Mucosa of descending colon (tissue), 3 donors: Measurements from ENCODE around the gene IL4R. TPM values are rescaled to one million over a fixed set of nuclear protein-coding genes. Genes with fewer than 3 reads are reported as not detected.
"Not testable (repeated sequence)": the region's sequence is repeated elsewhere in the genome, so short reads cannot be mapped to it uniquely, and the experiment has no call there.

Experiments
- ATAC-seq: fragments of 200-7000 bp; cut with Tn5 transposase; one replicate; pipeline ENCODE4 v1.9.1; 2020; ENCODE audit warnings: mild to moderate bottlenecking, moderate library complexity
- DNase-seq, 3 donors: peaks; one replicate each; pipeline ENCODE4 v3.0.0-alpha.2; 2020
- H3K36me3 ChIP-seq: fragments of 200-600 bp; one replicate; pipeline ENCODE4 v1.8.0; 2021; ENCODE audit warnings: low read depth, mild to moderate bottlenecking
- H3K4me1 ChIP-seq: fragments of 200-600 bp; one replicate; pipeline ENCODE4 v1.8.0; 2021; ENCODE audit warnings: low read depth, mild to moderate bottlenecking
- H3K4me3 ChIP-seq: fragments of 200-600 bp; one replicate; pipeline ENCODE4 v1.8.0; 2021; ENCODE audit warnings: mild to moderate bottlenecking
- H3K9me3 ChIP-seq: fragments of 200-600 bp; one replicate; pipeline ENCODE4 v1.8.0; 2021; ENCODE audit warnings: mild to moderate bottlenecking
- CTCF ChIP-seq: fragments of 200-600 bp; IDR thresholded peaks from one replicate; pipeline ENCODE4 v1.8.0; 2022; ENCODE audit warnings: antibody characterized with exemption, mild to moderate bottlenecking
- intact Hi-C, 2 donors: fragments of 100-400 bp; cut with DNase I in 1 of 2; cut with micrococcal nuclease in 1 of 2; formaldehyde crosslinking; loops; one replicate each; pipeline versions ENCODE4 v1.11.0 to v1.11.1; 2022; cut with DNase I, micrococcal nuclease
- total RNA-seq, 3 donors: library from RNA; stranded (reverse); fragmentation: NEBNext Ultra II Directional in 2 of 3; extraction: Animal tissue kit (Norgen Biotek cat#: 25700) in 2 of 3; gene quantifications; one replicate each; pipeline versions ENCODE4 v1.2.1 to v1.2.4, GENCODE V29; 2021 to 2023
- donor health status: DM: no; HTN: no; CAD: no; lungs with moderate emphysema.
- donor health status: DM: no; HTN: no; CAD: no.
- donor health status: DM: no; HTN: yes; CAD: no.

Gene IL4R
- total RNA-seq, 3 donors from 2014 or later = 131 to 207 (median 164) TPM

- DNase-seq (no peak), ATAC-seq (no peak)
- no peak for TF ChIP-seq CTCF
- no peaks in the 10 kb centered on the region for H3K4me1 ChIP-seq
- intact Hi-C loops = no loop called here
- no peak overlapping the region for H3K4me3 ChIP-seq
- no peaks in the 10 kb centered on the region for H3K9me3 ChIP-seq
- no peaks in the 10 kb centered on the region for H3K36me3 ChIP-seq
These were observed 80.7 kb downstream of the IL4R start for GRCh38 chr16:27394516-27394915.

GRCh38 chr16:27398341-27398893 lies 84.6 kb downstream of the IL4R start:
- H3K4me3 ChIP-seq, H3K9me3 ChIP-seq, ATAC-seq, H3K4me1 ChIP-seq, H3K36me3 ChIP-seq, DNase-seq, intact Hi-C loops: not testable (repeated sequence)

- TF ChIP-seq CTCF = no peak
- no peak for ATAC-seq
- H3K4me3 ChIP-seq = no peak overlapping the region
- DNase-seq = no peak
- no peaks in the 10 kb centered on the region for H3K36me3 ChIP-seq
- intact Hi-C loops = no loop called here
- no peaks in the 10 kb centered on the region for H3K9me3 ChIP-seq
- H3K4me1 ChIP-seq = no peaks in the 10 kb centered on the region
These were observed 85.4 kb downstream of the IL4R start for GRCh38 chr16:27398894-27399853.

- H3K36me3 ChIP-seq = no peaks in the 10 kb centered on the region
- H3K9me3 ChIP-seq = no peaks in the 10 kb centered on the region
- no peak for DNase-seq
- ATAC-seq = no peak
- no peak overlapping the region for H3K4me3 ChIP-seq
- no peak for TF ChIP-seq CTCF
- H3K4me1 ChIP-seq = no peaks in the 10 kb centered on the region
- intact Hi-C loops = no loop called here
These were observed 86.2 kb downstream of the IL4R start for GRCh38 chr16:27399969-27400368.

- Histone ChIP-seq H3K36me3 (no peaks in the 10 kb centered on the region), H3K9me3 (no peaks in the 10 kb centered on the region), H3K4me1 (no peaks in the 10 kb centered on the region), H3K4me3 (no peak overlapping the region)
- no peak for TF ChIP-seq CTCF
- DNase-seq (no peak), ATAC-seq (no peak)
- intact Hi-C loops = no loop called here
These were observed 87.2 kb downstream of the IL4R start for GRCh38 chr16:27400751-27401620.
